GM06990 (cell line): ENCODE data around the gene SYT17.

Experiments used
- DNase-seq: peaks from one replicate; pipeline ENCODE4 v3.0.0-alpha.2; 2011; ENCODE audit not compliant: insufficient read length; ENCODE audit errors: extremely low read depth
- H3K27me3 ChIP-seq: replicated peaks from 2 replicates; pipeline ENCODE4 v1.6.0; 2011; ENCODE audit warnings: low read length; ENCODE audit not compliant: control insufficient read depth, insufficient read depth
- H3K36me3 ChIP-seq: 2 replicates; pipeline ENCODE4 v1.5.1; 2011; ENCODE audit warnings: low read length; ENCODE audit not compliant: control insufficient read depth, insufficient read depth
- H3K4me3 ChIP-seq: replicated peaks from 2 replicates; pipeline ENCODE4 v1.5.1; 2011; ENCODE audit warnings: low read depth, mild to moderate bottlenecking, control low read depth, low read length
- TF ChIP-seq, protein P1 (sequence below): IDR thresholded peaks from 2 replicates; pipeline ENCODE4 v1.5.1; 2011; ENCODE audit warnings: low read length, control low read depth, mild to moderate bottlenecking, inconsistent platforms; ENCODE audit not compliant: insufficient read depth, poor library complexity, severe bottlenecking

Gene SYT17

GRCh38 chr16:19265380-19265930 is 97.4 kb downstream of the SYT17 start:
- Histone ChIP-seq H3K27me3 (peaks cover 2% of the 10 kb centered on the region), H3K36me3 (no peaks in the 10 kb centered on the region), H3K4me3 (no peak overlapping the region)
- TF ChIP-seq, protein P1, sequence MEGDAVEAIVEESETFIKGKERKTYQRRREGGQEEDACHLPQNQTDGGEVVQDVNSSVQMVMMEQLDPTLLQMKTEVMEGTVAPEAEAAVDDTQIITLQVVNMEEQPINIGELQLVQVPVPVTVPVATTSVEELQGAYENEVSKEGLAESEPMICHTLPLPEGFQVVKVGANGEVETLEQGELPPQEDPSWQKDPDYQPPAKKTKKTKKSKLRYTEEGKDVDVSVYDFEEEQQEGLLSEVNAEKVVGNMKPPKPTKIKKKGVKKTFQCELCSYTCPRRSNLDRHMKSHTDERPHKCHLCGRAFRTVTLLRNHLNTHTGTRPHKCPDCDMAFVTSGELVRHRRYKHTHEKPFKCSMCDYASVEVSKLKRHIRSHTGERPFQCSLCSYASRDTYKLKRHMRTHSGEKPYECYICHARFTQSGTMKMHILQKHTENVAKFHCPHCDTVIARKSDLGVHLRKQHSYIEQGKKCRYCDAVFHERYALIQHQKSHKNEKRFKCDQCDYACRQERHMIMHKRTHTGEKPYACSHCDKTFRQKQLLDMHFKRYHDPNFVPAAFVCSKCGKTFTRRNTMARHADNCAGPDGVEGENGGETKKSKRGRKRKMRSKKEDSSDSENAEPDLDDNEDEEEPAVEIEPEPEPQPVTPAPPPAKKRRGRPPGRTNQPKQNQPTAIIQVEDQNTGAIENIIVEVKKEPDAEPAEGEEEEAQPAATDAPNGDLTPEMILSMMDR: no peak
- DNase-seq: no peak

GRCh38 chr16:19266774-19267173 is 98.7 kb downstream of the SYT17 start:
- Histone ChIP-seq H3K36me3 (no peaks in the 10 kb centered on the region), H3K27me3 (peaks cover 2% of the 10 kb centered on the region), H3K4me3 (no peak overlapping the region)
- TF ChIP-seq, protein P1: no peak
- DNase-seq: no peak

DNA sequence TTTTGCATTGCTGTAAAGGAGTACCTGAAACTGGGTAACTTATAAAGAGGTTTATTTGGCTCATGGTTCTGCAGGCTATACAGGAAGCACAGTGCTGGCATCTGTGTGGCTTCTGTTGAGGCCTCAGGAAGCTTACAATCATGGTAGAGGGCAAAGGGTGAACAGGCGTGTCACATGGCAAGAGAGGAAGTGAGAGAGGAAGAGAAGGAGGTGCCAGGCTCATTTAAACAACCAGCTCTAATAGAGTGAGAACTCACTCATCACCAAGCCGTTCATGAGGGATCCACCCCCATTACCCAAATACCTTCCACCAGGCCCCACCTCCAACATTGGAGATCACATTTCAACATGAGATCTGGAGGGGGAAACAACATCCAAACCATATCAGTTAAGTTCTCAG is 101.1 kb downstream of the SYT17 start:
- Histone ChIP-seq H3K4me3 (no peak overlapping the region), H3K36me3 (no peaks in the 10 kb centered on the region), H3K27me3 (no peaks in the 10 kb centered on the region)
- no peak for DNase-seq
- TF ChIP-seq, protein P1: no peak

GRCh38 chr16:19274165-19274797 is 106.2 kb downstream of the SYT17 start:
- H3K4me3 ChIP-seq: no peak overlapping the region
- TF ChIP-seq, protein P1: no peak
- no peak for DNase-seq
- no peaks in the 10 kb centered on the region for H3K27me3 ChIP-seq
- H3K36me3 ChIP-seq: no peaks in the 10 kb centered on the region

GRCh38 chr16:19278403-19278802 is 110.4 kb downstream of the SYT17 start:
- H3K36me3 ChIP-seq: no peaks in the 10 kb centered on the region; the same call in 1 of the 2 replicates
- TF ChIP-seq, protein P1: no peak
- no peak overlapping the region for H3K4me3 ChIP-seq
- no peaks in the 10 kb centered on the region for H3K27me3 ChIP-seq
- no peak for DNase-seq
